Panc1 (cell line): Measurements from ENCODE around the gene WAC.

Source experiments
- POLR2AphosphoS5 ChIP-seq: IDR thresholded peaks from 2 replicates; pipeline ENCODE4 v1.6.1; 2012; ENCODE audit warnings: mild to moderate bottlenecking, low read depth, low read length, moderate library complexity
- TF ChIP-seq, protein P1 (sequence below), 2 experiments: IDR thresholded peaks; 2 replicates each; pipeline ENCODE4 v1.6.1; 2011 to 2012; ENCODE audit warnings: low read depth in 2 of 2, control low read depth in 1 of 2, low read length in 1 of 2, mild to moderate bottlenecking in 1 of 2, moderate library complexity in 1 of 2; ENCODE audit not compliant: insufficient read depth in 1 of 2
- TF ChIP-seq, protein P2 (sequence below): fragments of 450-650 bp; IDR thresholded peaks from 2 replicates; pipeline ENCODE4 v1.5.1; 2017; ENCODE audit warnings: mild to moderate bottlenecking

DNA sequence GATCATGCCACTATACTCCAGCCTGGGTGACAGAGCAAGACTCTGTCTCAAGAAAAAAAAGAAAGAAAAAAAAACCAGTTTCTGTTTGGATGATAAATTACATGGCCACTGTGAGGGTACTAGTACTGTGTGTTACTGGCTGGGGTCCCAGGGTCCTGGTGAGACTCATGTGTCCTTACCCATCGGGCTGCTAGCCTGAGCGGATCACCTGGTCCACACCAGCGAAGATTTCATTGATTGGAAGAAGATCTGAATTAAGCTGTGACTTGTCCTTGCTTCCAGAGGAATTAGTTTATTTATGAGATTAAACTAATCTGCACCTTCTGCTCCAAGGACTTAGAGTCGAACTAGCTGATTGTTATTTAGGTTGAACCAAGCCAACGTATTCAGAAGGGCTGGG is 104.4 kb downstream of the WAC start:
- TF ChIP-seq, protein P1, sequence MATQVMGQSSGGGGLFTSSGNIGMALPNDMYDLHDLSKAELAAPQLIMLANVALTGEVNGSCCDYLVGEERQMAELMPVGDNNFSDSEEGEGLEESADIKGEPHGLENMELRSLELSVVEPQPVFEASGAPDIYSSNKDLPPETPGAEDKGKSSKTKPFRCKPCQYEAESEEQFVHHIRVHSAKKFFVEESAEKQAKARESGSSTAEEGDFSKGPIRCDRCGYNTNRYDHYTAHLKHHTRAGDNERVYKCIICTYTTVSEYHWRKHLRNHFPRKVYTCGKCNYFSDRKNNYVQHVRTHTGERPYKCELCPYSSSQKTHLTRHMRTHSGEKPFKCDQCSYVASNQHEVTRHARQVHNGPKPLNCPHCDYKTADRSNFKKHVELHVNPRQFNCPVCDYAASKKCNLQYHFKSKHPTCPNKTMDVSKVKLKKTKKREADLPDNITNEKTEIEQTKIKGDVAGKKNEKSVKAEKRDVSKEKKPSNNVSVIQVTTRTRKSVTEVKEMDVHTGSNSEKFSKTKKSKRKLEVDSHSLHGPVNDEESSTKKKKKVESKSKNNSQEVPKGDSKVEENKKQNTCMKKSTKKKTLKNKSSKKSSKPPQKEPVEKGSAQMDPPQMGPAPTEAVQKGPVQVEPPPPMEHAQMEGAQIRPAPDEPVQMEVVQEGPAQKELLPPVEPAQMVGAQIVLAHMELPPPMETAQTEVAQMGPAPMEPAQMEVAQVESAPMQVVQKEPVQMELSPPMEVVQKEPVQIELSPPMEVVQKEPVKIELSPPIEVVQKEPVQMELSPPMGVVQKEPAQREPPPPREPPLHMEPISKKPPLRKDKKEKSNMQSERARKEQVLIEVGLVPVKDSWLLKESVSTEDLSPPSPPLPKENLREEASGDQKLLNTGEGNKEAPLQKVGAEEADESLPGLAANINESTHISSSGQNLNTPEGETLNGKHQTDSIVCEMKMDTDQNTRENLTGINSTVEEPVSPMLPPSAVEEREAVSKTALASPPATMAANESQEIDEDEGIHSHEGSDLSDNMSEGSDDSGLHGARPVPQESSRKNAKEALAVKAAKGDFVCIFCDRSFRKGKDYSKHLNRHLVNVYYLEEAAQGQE (IDR thresholded peaks at IDR 0.05; ENCODE audit: insufficient read depth in 1 of 2, low read depth in 2 of 2, low read length in 1 of 2) = no peak
- TF ChIP-seq, protein P2, sequence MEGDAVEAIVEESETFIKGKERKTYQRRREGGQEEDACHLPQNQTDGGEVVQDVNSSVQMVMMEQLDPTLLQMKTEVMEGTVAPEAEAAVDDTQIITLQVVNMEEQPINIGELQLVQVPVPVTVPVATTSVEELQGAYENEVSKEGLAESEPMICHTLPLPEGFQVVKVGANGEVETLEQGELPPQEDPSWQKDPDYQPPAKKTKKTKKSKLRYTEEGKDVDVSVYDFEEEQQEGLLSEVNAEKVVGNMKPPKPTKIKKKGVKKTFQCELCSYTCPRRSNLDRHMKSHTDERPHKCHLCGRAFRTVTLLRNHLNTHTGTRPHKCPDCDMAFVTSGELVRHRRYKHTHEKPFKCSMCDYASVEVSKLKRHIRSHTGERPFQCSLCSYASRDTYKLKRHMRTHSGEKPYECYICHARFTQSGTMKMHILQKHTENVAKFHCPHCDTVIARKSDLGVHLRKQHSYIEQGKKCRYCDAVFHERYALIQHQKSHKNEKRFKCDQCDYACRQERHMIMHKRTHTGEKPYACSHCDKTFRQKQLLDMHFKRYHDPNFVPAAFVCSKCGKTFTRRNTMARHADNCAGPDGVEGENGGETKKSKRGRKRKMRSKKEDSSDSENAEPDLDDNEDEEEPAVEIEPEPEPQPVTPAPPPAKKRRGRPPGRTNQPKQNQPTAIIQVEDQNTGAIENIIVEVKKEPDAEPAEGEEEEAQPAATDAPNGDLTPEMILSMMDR = no peak
- no peak for TF ChIP-seq POLR2AphosphoS5
